Measurements from ENCODE around the gene TSPAN9.

Gene TSPAN9

GRCh38 chr12:3320881-3321509 is 243.8 kb downstream of the TSPAN9 start:
- no peak overlapping the region for H3K4me3 Mint-ChIP-seq
- no peak overlapping the region for H3K27ac Mint-ChIP-seq
- H3K36me3 Mint-ChIP-seq (ENCODE audit: low read depth): no peaks in the 10 kb centered on the region
- no peaks in the 10 kb centered on the region for H3K9me3 Mint-ChIP-seq
- no peak for TF ChIP-seq CTCF (IDR thresholded peaks at IDR 0.05; ENCODE audit: unreplicated experiment in 3 of 3)
- peaks cover 4% of the 10 kb centered on the region for H3K4me1 Mint-ChIP-seq
- peaks cover 13% of the 10 kb centered on the region for H3K27me3 Mint-ChIP-seq (ENCODE audit: low read depth)

- no peak overlapping the region for H3K4me3 Mint-ChIP-seq
- H3K9me3 Mint-ChIP-seq: no peaks in the 10 kb centered on the region
- no peaks in the 10 kb centered on the region for H3K36me3 Mint-ChIP-seq (ENCODE audit: low read depth)
- peaks cover 9% of the 10 kb centered on the region for H3K27me3 Mint-ChIP-seq (ENCODE audit: low read depth)
- peaks cover 4% of the 10 kb centered on the region for H3K4me1 Mint-ChIP-seq
- no peak overlapping the region for H3K27ac Mint-ChIP-seq
- TF ChIP-seq CTCF (IDR thresholded peaks at IDR 0.05; ENCODE audit: unreplicated experiment in 3 of 3): no peak
Observed at GRCh38 chr12:3321881-3322280, 244.7 kb downstream of the TSPAN9 start.

DNA sequence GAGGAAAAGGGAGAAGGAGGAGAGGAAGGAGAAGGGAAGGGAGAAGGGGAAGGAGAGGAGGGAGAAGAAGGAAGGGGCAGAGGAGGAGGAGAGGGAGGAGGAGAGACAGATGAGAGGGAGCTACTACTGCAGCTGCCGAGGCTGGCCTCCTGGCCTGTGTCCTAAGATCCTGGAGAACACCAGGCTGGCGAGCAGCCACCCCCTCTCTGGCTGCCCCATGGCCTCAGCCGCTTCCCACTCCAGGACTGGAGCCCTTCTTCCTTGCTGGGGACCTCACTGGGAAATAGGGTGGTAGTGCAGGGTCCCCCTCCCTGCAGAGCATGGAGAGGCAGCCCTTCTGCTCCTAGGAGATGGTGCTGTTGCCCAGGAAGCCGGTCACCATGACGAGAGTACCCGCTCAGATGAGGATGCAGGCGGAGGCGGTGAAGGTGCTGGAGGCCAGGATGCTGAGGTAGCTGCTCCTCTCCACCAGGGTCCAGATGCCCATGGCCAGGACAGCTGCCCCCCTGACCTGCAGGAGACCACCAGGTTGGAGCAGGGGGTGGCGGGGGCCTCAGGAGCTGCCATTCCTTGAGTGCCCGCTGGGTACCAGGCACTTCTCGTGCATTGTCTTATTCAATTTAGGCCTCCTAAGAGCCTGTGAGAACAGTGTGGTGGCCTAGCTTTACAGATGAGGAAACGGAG is 246.0 kb downstream of the TSPAN9 start:
- no peaks in the 10 kb centered on the region for H3K36me3 Mint-ChIP-seq (ENCODE audit: low read depth)
- no peak overlapping the region for H3K27ac Mint-ChIP-seq
- H3K4me3 Mint-ChIP-seq: no peak overlapping the region
- peaks cover 9% of the 10 kb centered on the region for H3K27me3 Mint-ChIP-seq (ENCODE audit: low read depth)
- no peak for TF ChIP-seq CTCF (IDR thresholded peaks at IDR 0.05; ENCODE audit: unreplicated experiment in 3 of 3)
- no peaks in the 10 kb centered on the region for H3K9me3 Mint-ChIP-seq
- H3K4me1 Mint-ChIP-seq: peaks cover 4% of the 10 kb centered on the region

GRCh38 chr12:3325736-3326135 is 248.6 kb downstream of the TSPAN9 start:
- no peak overlapping the region for H3K27ac Mint-ChIP-seq
- H3K4me3 Mint-ChIP-seq: no peak overlapping the region
- no peaks in the 10 kb centered on the region for H3K9me3 Mint-ChIP-seq
- no peaks in the 10 kb centered on the region for H3K4me1 Mint-ChIP-seq
- peaks cover 9% of the 10 kb centered on the region for H3K27me3 Mint-ChIP-seq (ENCODE audit: low read depth)
- no peak for TF ChIP-seq CTCF (IDR thresholded peaks at IDR 0.05; ENCODE audit: unreplicated experiment in 3 of 3)
- no peaks in the 10 kb centered on the region for H3K36me3 Mint-ChIP-seq (ENCODE audit: low read depth)

GRCh38 chr12:3326156-3326849 is 249.1 kb downstream of the TSPAN9 start:
- Mint-ChIP-seq H3K27me3 (ENCODE audit: low read depth) (peaks cover 12% of the 10 kb centered on the region), H3K36me3 (ENCODE audit: low read depth) (no peaks in the 10 kb centered on the region), H3K4me1 (no peaks in the 10 kb centered on the region), H3K27ac (no peak overlapping the region), H3K4me3 (no peak overlapping the region), H3K9me3 (no peaks in the 10 kb centered on the region)
- TF ChIP-seq CTCF (IDR thresholded peaks at IDR 0.05; ENCODE audit: unreplicated experiment in 3 of 3): no peak
